Prostate gland (tissue), 2 donors: ENCODE results near the gene RARS1.

ENCODE experiments used
- POLR2A ChIP-seq: fragments of 450-650 bp; IDR thresholded peaks from one replicate; pipeline ENCODE4 v1.6.1; 2016; ENCODE audit warnings: antibody characterized with exemption, mild to moderate bottlenecking
- POLR2AphosphoS5 ChIP-seq: sonication (generic); formaldehyde crosslinking; IDR thresholded peaks from one replicate; pipeline ENCODE4 v1.6.1; 2017; ENCODE audit warnings: antibody characterized with exemption
- TF ChIP-seq, protein P1 (sequence below), 4 experiments: fragments of 200-600 bp in 2 of 4; fragments of 450-650 bp in 2 of 4; sonication (generic) in 2 of 4; IDR thresholded peaks; 1 replicate in 3 of 4; 2 replicates in 1 of 4; pipeline ENCODE4 v1.5.1; 2016 to 2019; ENCODE audit warnings: antibody characterized with exemption in 4 of 4, mild to moderate bottlenecking in 2 of 4, moderate library complexity in 2 of 4

DNA sequence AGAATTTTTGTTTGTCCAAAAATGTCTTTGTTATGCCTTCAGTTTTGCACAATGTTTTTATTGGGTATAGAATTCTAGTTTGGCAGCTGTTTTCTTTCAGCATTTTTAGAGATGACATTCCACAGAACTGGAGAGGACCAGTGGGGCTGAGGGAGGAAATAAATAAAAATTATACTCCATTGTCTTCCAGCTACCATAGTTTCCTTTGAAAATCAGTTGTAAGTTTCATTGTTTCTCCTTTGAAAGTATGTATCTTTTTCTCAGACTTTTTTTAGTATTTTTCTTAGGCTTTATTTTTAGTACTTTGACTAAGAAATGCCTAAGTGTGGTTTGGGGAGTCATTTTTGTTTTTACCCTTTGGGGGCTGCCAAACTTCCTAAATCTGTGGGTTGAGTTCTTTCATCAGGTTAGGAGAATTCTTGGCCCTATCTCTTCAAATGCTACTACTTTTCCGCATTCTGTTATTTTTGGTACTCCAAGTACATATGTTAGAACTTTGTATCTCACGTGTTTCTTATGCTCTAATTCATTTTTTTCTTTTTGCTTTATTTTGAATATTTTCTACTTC, 27.7 kb downstream of the RARS1 start:
- TF ChIP-seq, protein P1, sequence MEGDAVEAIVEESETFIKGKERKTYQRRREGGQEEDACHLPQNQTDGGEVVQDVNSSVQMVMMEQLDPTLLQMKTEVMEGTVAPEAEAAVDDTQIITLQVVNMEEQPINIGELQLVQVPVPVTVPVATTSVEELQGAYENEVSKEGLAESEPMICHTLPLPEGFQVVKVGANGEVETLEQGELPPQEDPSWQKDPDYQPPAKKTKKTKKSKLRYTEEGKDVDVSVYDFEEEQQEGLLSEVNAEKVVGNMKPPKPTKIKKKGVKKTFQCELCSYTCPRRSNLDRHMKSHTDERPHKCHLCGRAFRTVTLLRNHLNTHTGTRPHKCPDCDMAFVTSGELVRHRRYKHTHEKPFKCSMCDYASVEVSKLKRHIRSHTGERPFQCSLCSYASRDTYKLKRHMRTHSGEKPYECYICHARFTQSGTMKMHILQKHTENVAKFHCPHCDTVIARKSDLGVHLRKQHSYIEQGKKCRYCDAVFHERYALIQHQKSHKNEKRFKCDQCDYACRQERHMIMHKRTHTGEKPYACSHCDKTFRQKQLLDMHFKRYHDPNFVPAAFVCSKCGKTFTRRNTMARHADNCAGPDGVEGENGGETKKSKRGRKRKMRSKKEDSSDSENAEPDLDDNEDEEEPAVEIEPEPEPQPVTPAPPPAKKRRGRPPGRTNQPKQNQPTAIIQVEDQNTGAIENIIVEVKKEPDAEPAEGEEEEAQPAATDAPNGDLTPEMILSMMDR (IDR thresholded peaks at IDR 0.05): no peak
- no peak for TF ChIP-seq POLR2A
- TF ChIP-seq POLR2AphosphoS5: no peak
